ENCODE data around the gene C22orf31. TPM values are rescaled to one million over a fixed set of nuclear protein-coding genes. Genes with fewer than 3 reads are reported as not detected.

The C22orf31 gene
- total RNA-seq, 1 donor from 2014 or later: not detected

DNA sequence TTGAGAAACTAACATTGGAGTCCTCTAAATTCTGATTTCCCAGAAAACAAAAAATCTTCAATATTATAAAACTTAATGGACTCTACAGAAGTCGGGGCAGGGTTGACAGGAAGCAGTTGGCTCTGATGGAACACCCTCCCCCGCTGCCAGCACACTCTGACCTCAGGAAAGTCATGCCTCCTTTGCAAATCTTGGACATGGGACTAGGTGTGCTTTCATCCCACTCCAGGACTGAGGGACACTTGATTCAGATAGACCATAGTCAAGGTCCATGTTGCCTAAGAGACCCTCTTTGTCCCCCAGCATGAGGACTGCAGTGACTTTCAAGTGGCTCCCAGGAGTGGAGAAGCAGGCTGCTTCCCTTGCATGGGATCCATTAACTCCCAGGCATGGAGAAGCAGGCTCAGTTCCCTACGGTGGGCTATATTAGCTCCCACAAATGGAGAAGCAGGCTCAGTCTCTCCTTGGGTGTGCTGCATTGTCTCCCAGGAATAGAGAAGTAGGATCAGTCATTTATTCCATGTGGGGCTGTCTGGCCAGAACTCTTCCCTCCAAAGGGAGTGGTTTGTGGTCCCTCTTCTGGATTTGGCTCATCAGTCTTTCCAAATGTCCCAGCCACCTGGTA is 38.3 kb downstream of the C22orf31 start:
- DNase-seq: no peak

DNA sequence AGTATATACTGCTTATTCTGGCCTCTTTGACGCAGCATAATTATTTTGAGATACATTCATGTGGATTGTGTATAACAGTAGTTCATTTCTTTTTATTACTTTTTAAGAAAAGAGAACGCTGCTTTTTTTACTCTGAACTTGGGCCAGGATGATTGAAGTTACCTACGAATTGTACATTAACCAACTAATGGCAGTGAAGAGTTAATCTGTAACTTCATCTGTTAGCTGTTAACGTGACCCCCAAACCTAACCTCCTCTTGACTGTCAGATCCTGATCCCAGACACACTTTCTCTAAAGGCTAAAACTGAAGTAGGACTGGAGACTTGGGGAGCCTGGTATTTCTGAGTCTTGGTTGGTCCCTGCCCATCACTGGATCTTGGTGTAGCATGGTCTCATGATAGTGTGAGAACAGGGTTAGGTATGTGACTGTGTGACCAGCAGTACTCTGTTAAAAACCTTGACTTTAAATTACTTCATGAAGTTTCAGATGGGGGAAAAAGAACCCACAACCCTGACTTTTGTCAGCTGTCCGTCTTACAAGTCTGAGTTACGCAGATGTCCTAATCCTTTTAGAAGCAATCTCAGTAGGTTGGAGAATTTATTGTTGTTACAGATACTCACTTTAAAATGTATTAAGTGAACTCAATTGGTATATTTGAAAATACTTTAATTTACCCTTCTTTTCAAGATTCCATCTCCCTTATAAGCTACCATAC is 39.4 kb downstream of the C22orf31 start:
- no peak for DNase-seq

DNA sequence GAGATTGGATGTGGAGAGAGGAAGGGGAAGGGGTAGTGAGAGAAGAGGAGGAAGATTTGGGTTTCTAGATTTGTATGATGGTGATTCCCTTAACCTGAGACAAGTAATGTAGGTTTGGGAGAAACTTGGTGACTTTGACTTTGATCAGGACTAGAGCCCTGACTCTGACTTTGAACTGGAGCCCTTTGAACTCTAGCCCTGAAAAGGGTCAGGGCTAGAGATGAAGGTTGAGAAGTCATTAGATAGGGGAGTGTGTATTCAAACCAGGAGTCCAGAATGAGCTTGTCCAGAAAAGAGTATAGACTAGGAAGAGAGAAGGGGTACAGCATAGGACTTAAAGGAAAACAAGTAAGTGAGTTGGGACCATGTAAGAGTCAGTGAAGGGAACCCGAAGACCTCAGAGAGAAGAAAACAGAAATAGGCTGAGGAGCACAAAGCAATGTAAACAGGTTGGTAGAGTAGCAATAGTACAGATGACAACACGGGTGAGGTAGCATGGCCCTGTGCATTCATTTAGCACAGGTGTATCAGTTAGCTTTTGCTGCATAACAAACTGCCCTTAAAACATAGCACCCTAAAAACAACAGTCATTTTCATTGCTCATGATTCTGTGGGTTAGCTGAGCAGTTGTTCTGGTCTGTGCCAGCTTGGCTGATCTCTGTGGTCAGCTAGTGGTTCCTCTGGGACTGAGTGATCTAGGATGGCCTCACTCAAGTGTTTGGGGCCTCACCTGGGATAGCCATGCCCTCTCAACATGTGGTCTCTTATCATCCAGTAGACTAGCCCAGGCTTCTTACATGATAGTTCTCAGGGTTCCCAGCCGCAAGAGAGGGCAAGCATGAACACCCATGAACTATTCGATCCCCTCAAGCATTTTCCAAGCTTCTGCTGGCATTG is 43.1 kb downstream of the C22orf31 start:
- DNase-seq: no peak

DNA sequence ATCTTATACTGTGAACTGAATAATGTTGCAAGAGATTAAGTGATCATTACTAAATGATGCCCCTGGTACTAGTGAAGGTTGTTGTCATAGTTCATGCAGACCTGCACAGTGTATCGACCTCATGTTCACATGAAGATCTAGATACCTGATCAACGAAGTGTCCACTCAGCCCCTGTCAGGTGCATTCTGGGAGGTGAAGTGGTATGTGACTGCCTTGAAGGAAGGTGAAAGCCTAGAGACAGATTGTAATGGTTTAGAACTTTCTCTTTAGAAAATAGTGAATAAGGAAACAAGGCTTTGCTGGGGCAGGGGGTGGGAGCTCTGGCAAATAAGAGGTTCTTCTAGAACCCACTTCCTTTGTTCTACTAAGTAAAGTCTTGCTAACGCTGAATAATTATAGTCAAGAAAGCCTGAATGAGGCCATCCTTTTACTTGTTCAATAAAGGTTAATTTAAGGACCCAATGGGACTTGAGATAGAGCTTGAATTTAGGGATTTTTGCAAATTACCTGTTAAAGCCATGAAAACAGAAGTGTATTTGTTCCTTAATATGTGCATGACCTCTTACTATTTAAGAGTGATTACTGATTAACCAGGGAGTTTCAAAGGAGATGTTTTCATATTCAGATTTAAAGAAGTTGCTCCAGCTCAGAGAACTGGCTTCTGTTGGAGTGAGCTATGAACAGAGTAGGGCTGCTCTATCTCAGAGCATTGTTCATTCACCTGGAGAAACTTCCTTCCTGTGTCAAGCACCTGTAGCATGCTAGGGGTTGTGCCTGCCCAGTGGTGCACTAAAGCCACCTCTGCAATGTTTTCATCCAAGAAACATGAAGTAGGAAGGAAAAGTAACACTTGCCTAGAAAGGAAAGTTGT is 45.3 kb downstream of the C22orf31 start:
- no peak for DNase-seq

DNA sequence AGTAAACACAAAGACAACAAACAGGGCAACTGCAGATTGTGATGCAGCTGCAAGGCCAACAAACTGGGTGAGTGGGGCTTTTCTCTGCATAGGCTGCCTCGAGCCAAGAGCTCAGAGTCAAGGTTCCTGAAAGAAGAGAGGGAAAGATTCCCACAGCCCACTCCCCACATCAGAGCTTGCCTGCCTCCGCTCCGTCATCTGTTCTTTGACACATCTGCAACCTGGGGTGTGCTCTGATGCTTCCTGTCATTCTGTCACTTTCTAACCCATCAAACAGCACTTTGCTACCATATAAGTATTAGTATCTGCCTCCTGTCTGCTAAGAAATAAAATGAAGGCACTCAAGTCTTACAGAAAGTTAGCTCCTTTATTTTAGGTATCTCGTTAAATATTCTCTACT is 46.9 kb downstream of the C22orf31 start:
- DNase-seq: no peak

DNA sequence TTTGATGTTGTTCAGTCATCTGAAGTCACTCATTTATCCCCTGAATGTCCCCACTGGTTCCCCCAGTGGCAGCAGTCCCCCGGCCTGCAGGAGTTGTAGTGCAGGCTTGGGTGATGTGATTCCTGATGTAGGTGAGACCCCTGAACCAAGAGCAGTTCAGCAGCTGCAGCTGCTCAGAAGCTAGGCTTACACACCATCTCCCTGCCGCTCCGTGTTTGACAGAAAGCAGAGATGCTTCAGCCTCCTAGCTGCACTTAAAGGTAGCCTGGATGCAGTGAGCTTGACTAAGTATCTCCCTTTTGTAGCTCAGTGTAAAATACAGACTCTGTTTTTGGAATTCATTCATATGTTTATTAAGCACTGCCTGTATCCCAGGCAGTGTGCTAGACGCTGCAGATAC is 47.3 kb downstream of the C22orf31 start:
- DNase-seq: no peak

DNA sequence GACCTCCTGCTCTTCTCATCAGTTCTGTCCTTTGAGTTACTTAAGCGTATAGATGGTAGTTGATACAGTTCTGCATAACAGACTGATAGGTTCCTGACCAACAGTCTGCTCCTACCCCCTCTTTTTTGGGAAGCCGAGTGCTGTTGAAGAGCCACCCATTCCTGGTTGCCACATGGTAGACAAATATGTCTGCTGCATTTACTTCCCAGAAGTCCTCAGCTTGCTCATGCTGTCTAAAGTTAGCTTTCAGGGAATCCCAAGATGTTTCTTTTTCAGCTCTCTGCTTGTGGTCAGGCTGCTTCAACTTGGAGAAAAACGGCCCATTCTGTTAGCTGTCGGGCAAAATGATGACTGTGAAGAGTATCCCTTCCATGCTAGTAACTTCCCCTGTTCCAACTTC is 48.7 kb downstream of the C22orf31 start:
- no peak for DNase-seq

DNA sequence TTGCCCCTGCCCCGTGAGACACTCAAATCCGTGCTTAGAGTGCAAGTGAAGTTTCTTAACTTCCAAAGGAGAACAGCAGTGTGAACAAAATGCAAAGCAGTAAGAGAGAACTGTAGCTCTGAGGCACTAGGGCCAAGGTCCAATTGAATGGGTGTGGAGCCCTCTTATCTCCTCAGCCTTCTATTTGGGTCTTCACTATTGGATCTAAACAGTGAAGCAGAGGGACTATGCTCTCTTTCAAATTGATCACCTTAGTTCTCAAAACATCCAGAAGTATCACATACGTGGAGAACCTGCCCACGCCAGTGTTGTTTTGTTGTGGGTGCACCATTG is 49.6 kb downstream of the C22orf31 start:
- DNase-seq: no peak

DNA sequence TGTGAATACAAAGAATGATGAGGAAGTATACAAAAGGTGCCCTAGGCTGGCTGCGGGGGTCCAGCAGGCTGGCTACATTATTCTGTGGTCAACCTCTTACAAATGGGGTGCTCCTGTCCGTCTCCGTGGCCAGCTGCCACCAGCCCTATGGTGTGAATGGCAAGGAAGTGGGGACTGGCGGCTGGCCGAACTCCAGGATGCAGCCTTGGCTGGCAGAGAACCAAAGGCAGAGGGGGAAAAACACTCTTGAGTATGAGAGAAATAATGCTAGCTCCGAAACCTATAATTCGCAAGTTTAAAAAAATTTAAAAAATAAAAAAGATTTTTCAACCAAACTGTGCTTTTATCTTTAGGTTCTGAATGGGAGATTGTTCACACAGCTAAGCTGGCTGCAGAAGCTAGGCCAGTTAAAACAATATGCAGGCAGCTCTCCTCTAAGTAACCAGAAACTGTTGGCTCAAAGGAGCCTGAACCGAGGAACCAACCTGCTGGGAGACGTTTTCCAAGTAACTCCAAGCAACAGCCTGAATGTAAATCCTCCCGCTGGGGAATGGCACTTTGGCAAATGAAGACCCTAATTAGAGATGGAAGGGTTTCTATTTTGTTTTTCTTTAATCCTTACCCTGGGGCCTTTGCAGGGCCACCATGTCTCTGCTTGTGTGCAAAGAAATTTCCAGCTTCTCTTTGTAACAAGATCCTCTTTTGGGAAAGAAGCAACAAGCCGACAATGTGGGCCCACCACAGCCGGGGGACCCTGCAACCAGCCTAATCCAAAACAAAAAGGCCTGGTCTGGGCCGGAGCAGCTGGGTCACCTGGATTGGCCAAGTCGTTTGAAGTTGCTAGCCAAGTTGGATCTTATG is 50.2 kb downstream of the C22orf31 start:
- DNase-seq: no peak

DNA sequence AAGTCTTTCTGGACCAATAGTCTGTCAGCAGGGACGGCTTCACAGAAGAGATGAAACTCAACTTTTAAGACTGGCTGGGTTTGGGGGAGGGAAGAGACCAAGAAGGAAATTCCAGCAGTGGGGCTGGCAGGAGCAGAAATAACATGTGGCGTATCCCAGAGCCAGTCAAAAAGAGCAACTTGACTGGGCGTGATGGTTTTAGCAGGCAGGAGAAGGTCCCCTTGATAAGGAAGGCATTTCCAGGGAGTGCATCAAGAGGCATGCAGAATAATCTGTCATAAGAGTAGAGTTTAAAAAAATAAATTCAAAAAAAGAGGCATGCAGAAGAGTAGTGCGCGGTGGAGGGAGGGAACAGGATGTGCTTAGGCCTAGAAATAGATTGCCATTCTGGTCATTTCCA is 52.5 kb downstream of the C22orf31 start:
- no peak for DNase-seq

Other genes with a start within 250 kb of the C22orf31 start
- gene ZNRF3, start 178.3 kb downstream of the C22orf31 start, total RNA-seq: 2.6 and 3.2 TPM in 2 replicates
- 0.56 and 0.68 TPM in 2 replicates for gene KREMEN1, start 11.2 kb upstream of the C22orf31 start, total RNA-seq
- gene EMID1, start 144.1 kb upstream of the C22orf31 start, total RNA-seq: 2.9 and 6.1 TPM in 2 replicates
- gene RHBDD3, start 206.2 kb upstream of the C22orf31 start, total RNA-seq: 27.1 and 28.1 TPM in 2 replicates
- 153 and 156 TPM in 2 replicates for gene EWSR1, start 206.4 kb upstream of the C22orf31 start, total RNA-seq
- 24.7 and 44.4 TPM in 2 replicates for gene GAS2L1, start 244.8 kb upstream of the C22orf31 start, total RNA-seq